Epithelial cell of prostate (primary cell): ENCODE measurements around the gene ADAMTS3.

Experiments
- DNase-seq: peaks from one replicate; pipeline ENCODE4 v3.0.0-alpha.2; 2011; ENCODE audit warnings: low read depth, low spot score
- H3K27ac ChIP-seq: fragments of 450-650 bp; 2 replicates; pipeline ENCODE4 v1.5.1; 2017; ENCODE audit warnings: mild to moderate bottlenecking

ADAMTS3 gene

DNA sequence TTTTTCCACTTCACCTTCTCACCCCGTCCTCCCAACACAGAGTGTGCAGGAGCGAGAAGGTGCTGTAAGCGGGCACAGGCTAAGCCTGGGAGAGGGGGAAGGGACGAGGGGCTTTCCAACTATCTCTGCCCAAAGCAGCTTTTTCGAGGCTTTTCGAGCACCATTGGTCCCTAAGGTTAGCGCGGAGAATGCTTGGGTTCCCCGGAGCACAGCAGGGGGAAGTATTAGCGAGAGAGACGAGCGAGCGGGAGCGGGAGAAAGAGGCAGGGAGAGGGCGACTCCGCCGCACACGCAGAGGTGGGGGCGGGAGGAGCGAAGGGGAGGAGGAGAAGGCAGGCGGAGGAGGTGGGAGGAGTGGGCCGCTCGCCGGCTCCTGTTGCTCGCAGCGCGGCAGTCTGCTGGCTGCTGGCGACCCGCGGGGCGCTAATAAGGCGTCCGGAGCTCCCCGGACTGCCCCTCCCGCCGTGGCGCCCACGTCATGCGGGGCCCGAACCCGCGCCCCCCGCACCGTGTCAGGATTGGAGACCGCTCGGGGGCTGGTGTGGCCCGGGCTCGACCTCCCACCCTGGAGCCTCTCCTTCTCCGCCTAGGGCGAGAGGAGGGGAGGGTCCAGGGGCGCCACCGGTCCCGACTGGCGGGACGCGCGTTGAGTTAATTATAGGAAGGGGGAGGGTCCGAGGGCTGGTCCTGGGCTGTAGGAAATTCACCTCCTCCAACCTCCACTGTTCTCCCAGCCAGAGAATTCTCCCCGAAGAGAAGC is at the start of gene ADAMTS3:
TSS of gene ADAMTS3 (minus strand) at position 263 of the 760 bp plus-strand sequence. CDS start 459 bp downstream, outside the sequence.
- no peak for DNase-seq
- H3K27ac ChIP-seq: peak within 1 kb of the TSS; percentile 38

DNA sequence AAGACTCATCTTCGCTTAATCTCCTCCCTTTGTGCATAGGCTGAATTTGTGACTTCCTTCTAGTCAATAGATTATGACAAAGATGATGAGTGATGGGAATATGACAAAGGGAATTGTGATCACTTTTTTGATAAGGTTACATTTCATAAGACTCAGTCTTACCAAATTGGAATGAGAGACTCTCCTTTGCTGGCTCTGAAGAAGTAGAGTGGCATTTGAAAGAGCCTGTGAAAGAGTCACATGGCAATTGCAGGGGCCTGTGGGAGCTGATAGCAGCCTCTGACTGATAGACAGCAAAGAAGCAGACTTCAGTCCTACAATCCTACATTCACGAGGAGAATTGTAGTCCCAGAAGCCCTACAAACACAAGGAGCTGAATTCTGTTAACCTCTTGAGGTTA is 44.9 kb upstream of the ADAMTS3 start:
- no peak overlapping the region for H3K27ac ChIP-seq
- DNase-seq: no peak

DNA sequence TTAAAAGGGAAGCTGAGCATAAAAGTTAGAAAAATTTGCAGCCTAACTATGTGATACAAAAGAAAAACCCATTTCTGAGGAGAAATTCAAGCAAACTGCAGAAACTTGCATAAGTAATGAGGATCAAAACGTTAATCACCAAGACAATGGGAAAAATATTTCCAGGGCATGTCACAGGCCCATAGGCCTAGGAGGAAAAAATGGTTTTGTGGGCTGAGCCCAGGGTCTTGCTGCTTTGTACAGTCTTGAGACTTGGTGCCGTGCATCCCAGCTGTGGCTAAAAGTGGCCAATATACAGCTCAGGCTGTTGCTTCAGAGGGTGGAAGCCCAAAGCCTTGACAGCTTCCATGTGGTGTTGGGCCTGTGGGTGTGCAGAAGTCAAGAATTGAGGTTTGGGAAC is 37.7 kb upstream of the ADAMTS3 start:
- DNase-seq: no peak
- H3K27ac ChIP-seq: no peak overlapping the region

DNA sequence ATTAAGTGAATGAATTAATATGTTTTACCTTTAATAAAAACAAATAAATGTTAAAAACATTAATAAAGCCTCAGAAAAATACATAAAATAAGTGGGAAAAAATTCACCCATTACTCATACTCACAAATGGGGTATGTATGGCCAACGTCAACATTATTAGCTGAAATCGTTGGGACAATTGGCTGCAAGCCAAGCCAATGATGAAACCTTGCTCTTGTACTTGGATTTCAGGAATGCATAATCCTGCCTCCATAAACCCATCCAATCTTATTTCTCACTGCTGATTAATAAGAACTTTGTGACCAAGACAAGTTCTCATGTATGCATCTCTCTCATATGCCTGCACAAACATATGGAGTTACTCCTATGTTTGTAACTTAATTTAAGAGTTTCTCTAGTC is 35.3 kb upstream of the ADAMTS3 start:
- DNase-seq: no peak
- no peak overlapping the region for H3K27ac ChIP-seq

DNA sequence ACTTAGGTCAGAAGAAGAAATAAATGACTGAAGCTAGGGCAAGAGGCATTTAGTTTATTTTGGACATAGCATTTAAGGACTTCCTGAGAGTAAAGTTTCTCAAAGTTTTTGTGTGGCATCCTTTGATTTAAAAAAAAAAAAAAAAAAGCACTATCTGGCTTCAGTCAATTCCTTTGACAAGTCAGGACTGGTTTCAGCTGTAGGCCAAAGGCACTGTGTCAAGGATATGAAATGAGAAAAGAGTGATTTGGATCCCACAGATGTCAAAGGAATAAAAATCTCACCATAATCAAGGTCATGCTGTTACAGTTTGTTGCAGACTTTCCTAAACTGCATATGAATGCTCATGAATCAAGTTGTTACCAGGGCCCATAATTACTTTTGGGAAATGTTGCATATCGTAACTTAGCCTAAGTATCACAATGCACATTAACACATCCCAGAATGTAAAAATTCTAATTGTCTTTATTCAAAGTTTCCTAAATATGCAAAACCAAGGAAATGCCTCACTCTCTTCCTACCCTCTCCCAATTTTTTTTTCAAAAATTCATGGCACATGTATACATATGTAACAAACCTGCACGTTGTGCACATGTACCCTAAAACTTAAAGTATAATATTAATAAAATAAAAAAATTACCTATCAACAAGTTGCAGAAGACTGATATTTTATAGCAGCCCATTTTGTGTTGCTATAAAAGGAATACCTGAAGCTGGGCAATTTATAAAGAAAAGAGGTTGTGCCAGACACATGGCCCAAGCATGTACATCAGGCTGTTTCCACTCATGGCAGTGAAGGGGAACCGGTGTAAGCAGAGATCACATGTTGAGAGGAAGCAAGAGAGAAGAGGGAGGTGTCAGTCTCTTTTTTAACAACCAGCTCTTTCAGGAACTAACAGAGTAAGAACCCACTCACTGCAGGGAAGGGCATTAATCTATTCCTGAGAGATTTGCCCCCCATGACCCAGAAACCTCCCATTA is 33.7 kb upstream of the ADAMTS3 start:
- no peak overlapping the region for H3K27ac ChIP-seq
- DNase-seq: no peak

DNA sequence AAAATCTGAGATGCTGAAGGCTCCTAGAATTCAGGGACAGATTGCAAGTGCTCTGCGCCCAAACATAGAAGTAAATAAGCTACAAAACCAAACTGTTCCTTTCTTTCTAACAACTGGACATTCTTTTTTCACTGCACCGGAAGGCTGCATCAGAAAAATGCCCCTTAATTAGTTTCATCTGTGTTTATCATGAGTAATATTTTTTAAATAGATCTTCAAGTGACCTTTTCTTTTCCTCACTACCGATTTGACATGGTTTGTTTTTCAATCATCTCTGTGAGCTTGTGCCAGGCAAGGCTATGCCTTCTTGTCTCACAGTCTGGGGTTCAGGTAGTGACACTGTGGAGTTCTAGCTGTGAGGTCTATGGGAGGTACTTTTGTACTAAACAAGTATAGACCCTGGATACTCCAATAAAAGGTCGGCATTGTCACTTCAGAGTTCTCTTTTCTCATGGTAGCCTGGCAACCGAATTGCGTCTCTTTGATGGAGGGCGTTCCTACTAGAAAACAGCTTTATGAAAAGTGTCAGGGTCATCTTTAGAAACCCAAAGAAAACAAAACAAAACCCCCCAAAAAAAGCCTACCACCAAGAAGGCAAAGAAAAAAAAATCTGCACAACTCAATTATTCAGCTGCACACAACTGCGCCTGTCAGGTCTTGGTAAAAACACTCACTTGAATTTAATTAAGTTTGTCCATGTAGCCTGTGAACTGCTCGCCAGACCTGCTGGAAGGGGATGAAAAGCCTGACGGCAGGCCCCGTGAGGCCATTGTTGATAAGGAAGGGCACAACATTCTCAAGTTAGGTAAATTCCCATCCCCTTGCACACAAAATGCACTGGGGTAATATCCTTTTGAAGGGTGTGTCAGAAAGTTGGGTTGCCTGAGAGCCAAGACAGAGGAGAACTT is 22.8 kb upstream of the ADAMTS3 start:
- DNase-seq: no peak
- H3K27ac ChIP-seq: no peak overlapping the region

DNA sequence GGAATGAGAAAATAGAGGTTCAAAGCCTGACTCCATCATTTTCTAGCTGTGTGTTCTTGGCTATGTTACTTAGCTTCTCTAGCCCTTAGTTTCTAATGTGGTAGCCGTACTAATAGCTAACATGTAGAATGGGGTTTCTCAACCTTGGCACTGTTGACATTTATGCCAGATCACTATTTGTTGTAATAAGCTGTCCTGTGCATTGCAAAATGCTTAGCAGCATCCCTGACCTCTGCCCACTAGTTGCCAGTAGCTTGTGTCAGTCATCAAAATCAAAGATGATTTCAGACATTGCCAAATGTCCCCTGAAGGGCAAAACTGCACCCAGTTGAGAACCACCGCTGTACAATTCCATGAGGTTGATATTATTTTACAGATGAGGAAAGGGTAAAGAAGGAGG is 18.3 kb upstream of the ADAMTS3 start:
- no peak overlapping the region for H3K27ac ChIP-seq
- DNase-seq: no peak

DNA sequence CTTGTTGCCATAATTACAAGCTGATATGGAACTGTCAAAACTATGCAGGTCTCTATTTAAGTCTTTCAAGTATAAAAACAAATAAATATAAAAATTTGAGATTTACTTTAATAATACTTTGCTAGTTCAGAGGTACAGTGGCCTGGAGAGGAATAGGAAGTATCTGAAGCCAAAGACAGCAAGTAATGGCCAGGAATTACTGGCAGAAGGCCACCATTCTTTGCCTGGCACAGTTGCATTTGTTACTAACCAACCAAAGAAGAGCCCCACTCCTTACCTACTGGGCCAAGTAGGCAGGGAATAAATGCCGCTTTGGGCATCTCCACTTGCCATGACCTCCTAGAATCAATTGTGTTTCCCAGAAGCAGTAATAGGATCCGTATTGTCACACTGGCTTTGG is 13.8 kb upstream of the ADAMTS3 start:
- no peak overlapping the region for H3K27ac ChIP-seq
- DNase-seq: no peak

DNA sequence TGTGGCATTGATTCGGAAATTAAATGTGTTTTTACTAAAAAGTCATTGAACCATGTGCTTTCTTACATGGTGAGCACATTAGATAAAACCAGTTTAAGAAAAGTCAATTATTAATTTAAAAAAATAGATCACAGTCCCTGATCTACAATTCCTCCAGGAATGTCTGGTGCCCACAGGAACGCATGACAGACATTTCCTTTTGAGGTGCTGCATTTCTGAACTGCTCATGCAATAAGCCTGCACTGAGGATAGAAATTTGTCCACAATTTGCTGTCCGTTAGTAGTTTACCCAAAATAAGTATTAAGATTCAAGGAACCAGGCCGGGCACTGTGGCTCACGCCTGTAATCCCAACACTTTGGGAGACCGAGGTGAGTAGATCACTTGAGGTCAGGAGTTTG is 8.2 kb upstream of the ADAMTS3 start:
- no peak overlapping the region for H3K27ac ChIP-seq
- no peak for DNase-seq

DNA sequence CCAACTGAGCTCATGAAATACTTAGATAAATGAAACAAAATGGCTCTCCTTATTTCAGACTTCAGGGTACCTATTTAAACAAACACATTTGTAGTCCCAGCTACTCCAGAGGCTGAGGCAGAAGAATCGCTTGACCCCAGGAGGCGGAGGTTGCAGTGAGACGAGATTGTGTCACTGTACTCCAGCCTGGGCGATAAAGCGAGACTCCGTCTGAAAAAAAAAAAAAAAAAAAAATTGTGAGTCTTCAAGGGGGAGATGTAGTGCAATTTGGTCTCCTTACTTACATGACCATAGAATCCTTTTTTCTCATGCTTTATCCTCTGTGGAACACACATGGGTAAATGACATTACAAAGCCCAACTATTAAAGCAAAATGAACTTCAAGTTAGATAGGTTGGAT is 2.3 kb upstream of the ADAMTS3 start:
- H3K27ac ChIP-seq: no peak overlapping the region
- no peak for DNase-seq

DNA sequence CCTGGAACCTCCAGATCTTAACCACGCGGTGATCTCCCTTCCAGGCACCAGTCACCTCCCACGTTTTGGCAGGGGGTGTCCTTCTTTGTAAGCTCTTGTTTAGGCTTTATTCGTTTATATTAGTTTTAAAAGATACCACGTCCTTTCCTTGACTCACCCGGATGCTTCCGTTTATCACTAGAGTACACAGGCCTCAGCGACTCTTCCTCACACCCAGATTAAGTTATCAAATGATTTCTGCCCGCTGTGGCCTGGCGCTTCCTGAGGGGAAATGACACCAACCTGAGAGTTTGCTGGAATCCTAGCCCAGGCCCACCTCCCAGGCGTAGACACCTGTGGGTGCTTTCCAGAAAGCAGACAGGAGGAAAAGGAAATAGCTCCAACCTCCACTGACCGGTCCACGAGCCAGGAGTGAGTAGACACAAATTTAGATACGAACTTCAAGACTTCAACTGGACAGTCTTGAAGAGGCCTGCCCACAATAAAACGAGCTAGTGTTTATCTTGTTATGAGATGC is 756 bp upstream of the ADAMTS3 start:
- DNase-seq: no peak
- peak overlapping the region; percentile 7 for H3K27ac ChIP-seq

DNA sequence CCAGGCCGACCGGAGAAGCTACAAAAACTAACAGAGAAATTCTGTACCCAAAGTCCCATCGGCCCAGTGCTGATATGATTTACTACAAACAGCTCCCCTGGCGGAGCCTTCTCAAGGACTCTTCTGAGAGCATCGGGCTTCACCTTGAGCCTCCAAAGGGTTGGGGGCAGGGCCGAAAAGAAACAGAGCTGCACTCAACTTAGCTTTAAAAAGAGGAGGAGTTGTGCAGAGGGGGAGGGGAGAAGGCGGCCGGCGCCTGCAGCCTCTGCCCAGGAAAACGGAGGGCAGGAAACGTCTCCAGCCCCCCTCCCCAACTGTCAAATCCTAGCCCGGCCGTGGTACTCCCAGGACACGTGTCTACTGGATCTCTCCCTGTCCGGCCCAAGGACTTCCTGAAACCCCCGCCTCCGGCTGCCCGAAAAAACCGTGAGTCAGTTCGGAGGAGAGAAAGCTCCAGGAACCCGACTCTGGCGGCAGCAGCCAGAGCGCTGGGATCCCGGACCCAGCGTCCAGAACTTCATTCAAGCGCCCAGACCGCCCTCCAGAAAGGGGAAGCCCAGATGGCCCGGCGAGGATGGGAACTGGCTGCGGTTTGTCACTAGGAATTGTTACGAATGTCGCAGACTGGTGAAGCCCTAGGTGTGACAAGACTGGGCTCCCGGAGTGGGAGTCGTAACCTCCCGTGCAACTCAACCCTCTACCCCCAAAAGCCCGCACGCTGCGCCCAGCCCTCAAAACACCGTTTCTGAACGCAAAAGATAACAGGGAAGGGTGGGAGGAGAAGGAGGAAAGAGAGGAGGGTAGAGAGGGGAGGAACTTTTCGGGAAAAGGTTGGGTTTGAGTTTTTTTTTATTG is 973 bp downstream of the ADAMTS3 start:
- peak; percentile 8 for DNase-seq
- peak overlapping the region; percentile 38 for H3K27ac ChIP-seq

DNA sequence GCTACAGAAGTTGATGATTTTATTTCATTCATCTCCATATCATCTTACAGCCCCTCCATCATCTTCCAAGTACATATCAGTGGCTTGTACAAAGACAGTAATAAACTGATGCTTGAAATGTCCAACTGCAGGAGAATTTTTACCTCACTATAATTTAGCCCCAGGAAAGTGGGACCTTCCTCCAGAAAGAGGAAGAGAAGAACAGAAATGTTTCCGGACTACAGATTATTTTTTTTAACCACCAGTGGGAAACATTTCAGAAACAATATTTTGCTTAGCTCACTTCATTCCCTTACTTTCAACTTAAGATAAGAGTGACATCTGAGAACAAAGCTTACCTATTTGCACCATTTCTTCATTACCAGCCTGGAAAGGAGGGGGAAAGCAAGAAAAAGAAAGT is 2.0 kb downstream of the ADAMTS3 start:
- H3K27ac ChIP-seq: peak overlapping the region; percentile 38
- no peak for DNase-seq

DNA sequence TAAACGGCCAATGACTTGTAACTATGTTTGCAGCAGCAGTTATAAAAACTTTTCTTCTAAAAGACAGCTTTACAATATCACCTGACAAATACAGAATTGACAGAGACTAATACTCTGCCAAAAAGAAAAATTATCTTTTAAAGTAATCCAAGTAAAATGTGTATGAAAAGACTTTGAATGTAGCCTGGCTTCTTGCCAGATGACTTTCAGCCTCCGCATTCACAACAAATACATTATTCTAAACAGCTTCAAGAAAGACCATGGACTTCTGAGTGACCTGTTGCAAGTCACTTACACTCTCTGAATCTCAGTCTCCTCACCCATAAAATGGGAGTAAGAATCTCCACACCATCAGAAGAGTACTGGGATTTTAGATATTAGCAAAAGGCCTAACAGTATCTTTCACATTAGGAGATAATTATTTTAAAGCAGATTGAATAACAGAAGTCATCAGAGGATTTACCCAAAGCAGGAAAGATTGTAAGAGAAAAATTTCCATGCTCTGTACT is 2.5 kb downstream of the ADAMTS3 start:
- H3K27ac ChIP-seq: no peak overlapping the region
- no peak for DNase-seq

DNA sequence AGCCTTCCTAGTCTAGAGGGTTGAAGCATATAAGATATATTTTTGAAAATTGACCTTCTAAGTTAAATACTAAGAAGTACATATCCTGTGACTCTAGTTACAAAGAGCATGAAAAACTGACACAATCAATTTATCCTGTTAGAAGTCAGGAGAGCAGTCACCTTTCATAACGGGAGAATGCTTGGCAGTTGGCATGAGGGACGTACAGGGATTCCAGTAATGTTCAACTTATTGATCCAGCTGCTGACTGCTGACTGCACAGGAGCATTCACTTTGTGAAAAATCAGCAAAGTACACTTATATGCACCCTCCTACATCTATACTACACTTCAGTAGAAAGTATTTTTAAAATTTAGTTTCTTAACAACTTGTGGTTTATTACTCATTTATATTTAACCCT is 4.2 kb downstream of the ADAMTS3 start:
- peak overlapping the region; percentile 71 for H3K27ac ChIP-seq
- no peak for DNase-seq

DNA sequence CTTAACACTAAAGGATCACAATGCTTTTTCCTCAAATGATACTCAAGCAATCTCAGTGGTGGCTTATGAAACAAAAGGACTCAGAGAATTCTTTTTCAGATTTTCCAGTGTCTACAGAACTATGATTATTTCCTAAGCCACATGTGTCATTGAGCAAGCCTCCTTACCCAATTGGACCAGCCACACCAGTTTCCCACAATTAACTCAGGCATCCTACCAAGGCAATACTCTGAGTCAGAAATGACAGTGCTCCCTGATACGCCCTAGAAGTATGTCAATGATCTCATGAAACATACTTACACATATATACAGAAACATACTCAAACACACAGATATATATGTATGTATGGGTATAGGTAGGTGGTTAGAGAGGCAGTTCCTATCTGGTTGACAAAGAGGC is 4.8 kb downstream of the ADAMTS3 start:
- H3K27ac ChIP-seq: peak overlapping the region; percentile 71
- peak; percentile 81 for DNase-seq

DNA sequence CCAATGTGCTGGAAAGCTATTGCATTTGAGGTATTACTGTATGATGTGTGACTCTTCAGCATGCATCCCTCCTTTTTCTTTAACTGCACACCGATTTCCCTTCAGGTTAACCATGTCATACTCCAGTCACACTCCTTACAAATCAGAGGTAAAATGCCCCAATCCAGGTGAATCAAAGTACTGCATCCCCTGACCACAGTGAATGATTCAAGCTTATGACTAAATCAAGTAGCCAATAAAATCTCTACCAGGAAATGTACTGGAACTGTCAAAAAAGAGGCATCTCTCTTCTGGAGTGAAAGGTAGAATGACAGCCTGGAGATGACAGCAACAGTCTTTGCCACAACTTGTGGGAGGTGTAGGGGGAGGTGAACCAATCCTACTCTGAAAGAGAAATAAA is 10.4 kb downstream of the ADAMTS3 start:
- no peak overlapping the region for H3K27ac ChIP-seq
- peak; percentile 3 for DNase-seq

DNA sequence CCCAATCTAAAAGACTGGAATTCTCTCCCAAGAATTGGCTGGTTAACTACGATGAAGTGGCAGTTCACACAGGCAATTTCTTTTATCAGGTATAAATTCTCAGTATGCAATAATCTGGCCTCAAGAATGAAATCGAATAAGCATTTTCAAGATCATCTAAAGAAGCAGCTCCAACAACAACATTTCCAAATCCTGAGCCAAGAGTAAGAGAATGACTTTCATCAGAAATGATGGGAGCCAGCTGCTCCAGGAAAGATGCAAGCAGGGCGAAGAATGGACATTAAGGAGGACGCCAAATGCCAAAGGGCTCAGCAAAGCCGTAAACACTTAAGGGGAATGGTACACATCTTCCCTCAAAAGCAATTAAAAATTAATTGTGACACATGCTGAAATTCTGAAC is 12.0 kb downstream of the ADAMTS3 start:
- no peak for DNase-seq
- no peak overlapping the region for H3K27ac ChIP-seq

DNA sequence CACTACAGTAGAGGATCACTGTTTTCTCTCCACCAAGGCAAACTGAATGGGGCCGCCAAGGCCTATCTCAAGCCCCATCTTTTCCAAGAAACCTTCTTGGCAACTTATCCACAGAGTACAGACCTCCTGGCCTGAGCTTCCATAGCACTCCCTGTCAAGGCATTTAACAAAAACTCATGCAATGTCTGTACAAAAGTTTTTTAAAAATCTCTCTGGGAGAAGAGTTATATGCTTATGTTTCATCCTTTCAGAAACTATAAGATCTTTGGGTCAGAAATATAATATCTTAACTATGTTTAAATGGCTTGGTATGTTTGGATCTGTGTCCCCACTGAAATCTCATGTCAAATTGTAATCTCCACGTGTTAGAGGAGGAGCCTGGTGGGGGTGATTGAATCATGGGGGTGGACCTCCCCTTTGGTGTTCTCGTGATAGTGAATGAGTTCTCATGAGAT is 13.6 kb downstream of the ADAMTS3 start:
- H3K27ac ChIP-seq: no peak overlapping the region
- DNase-seq: no peak
